Stimulated activated CD4-positive, alpha-beta T cell treated with anti-CD3 and anti-CD28 coated beads, Interleukin-1b, Interleukin-23, amount 100 ng/mL, for 24 hours (primary cell): ENCODE results near the gene TCERG1L.
"Not testable (repeated sequence)": the region's sequence is repeated elsewhere in the genome, so short reads cannot be mapped to it uniquely, and the experiment has no call there.

Experiments used
- DNase-seq, 4 experiments: peaks; one replicate each; pipeline ENCODE4 v3.0.0-alpha.2; 2020; ENCODE audit warnings: low read depth in 4 of 4, low spot score in 1 of 4

TCERG1L gene

DNA sequence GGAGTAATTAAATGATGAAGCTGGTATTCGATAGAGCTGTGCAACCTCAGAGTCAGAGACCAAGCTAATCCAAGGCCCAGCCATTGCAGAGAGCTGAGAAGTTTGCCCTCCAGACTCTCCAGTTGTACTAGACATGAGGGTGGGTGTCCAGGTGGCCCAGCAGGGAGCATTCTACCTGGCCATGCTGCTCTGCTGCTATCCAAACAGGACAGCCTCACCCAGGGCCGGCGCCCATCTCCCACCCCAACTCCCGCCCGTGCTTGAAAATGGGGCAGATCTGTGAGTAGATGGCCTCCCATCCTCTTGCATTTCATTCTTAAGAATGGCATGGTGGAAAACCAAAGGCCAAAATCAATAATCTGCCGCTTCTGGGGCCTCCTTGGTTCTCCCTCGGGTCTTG lies 124.2 kb downstream of the TCERG1L start:
- no peak for DNase-seq

GRCh38 chr10:131186547-131187253 lies 124.8 kb downstream of the TCERG1L start:
- no peak for DNase-seq

GRCh38 chr10:131184503-131184902 lies 127.0 kb downstream of the TCERG1L start:
- no peak for DNase-seq

GRCh38 chr10:131183546-131184045 lies 127.9 kb downstream of the TCERG1L start:
- DNase-seq, result no peak

DNA sequence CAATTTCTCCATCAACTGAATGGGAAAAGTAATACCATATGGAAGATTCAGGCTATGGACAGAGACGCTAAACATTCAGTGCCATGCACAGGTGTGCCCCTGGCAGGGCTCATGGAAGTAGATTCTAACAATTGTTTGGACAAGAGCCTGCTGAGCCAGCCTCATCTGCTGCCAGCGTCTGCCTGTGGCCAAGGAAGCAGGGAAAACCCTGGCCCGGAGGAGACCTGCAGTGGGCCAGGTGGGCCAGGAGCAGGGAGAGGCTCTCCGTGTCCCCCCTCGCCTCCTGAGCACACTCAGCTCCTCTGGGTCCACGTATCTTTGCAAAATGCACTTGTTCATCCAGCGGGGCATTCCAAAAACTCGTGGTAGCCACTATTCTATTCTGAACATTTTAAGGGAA lies 130.1 kb downstream of the TCERG1L start:
- DNase-seq, result no peak

DNA sequence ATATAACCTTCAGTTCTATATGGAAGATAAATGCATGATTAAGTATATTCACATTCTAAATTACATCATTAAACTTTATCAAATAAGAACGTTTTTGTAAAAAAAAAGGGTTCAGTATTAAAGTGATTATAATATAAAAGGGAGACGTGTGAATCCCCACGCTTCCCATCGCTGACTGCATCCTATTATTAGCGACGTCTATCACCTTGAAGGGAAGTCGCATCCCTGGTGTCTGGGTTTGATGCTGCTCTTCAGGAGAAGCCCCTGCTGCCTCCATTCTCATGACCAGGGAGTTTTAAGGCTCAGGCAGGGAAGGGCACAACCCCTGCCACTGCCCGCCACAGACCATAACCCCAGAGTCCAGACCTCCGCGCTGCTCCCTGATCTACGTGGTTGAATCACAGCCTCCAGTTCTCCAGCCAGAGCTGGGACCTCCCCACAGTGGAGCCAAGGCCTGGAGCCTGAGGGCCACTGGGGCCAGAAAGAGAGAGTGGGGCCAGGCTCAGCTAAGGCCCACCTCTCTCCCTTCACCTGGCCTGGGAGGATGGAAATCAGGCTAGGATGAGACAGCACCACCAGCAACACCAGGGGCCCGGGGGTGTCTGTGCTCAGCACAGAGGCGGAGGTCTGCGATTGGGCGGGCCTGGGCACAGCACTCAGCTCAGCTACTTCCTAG lies 130.6 kb downstream of the TCERG1L start:
- DNase-seq, result no peak

GRCh38 chr10:131180086-131180485 lies 131.4 kb downstream of the TCERG1L start:
- DNase-seq, result no peak

- no peak for DNase-seq
Measured at GRCh38 chr10:131179361-131179760, 132.2 kb downstream of the TCERG1L start.

GRCh38 chr10:131178521-131179331 lies 132.8 kb downstream of the TCERG1L start:
- DNase-seq, result no peak

- no peak for DNase-seq
Measured at GRCh38 chr10:131177431-131178327, 133.8 kb downstream of the TCERG1L start.

- DNase-seq, result no peak
Measured at GRCh38 chr10:131176907-131177306, 134.6 kb downstream of the TCERG1L start.

DNA sequence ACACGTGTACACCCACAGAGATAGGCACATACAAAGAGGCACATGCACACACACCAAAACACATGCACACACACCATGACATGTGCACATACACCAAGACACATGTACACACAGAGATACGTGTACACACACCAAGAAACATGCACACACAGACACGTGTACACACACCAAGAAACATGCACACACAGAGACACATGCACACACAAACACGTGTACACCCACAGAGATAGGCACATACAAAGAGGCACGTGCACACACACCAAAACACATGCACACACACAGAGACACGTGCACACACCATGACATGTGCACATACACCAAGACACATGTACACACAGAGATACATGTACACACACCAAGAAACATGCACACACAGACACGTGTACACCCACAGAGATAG lies 135.2 kb downstream of the TCERG1L start:
- not testable (repeated sequence) for DNase-seq

DNA sequence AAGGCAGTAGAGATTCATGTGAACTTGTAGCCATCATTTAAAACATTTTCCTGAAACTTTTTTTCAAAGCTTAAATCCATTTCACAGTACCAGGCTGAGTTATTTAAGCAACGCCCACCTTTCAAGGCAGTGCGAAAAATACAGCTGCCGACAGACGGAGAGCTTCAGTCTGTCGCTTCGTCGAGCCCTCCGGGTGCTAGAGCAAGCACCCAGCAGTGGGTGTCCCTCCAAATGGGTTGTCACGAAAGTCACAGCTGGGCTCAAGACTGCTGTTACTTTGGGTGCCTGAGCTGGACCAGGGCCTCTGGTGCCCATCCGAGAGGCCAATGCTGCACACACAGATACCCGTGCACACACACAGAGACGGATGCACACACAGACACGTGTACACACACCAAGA lies 135.6 kb downstream of the TCERG1L start:
- DNase-seq, result no peak

DNA sequence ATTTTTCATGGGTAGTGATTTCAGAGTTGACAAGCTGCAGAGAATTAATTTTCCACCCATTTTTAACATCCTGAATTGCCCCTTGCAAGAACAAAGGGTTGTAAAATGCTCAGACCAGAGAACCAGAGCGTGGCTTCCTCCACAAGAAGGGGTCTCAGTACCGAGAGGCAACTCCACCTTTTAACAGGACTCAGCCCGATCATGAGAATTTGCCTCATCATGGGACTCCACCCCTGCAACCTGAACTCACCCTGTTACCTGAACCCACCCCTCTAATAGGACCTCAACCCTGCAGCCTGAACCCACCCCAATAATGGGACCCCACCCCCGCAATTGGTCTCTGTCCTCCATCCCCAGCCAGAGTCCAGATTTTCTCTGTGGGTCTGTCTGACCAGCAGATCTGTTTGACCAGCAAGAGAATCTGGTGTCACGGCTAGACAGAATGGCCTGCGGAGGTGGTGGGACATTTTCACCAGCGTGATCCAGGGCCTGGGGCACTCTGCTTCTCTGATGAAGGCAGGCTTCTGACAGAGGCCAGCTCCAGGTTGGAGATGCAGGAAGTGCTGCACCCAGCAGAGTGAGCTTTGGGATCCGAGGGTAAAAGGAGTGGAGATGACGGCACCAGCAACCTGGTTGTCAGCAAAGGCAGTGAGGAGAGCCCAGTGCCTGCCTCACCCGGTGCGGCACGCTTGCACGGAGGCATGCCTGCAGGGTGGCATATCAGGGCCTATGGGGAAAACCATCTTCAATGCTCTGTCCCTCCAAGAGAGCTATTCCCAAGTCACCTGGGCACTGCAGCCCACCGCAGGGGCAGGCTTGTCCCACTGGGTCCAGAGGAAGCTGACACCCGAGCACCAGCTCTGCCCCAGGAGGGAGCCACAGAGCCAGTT lies 136.6 kb downstream of the TCERG1L start:
- DNase-seq, result no peak

- no peak for DNase-seq
Measured at GRCh38 chr10:131174211-131174565, 137.3 kb downstream of the TCERG1L start.

DNA sequence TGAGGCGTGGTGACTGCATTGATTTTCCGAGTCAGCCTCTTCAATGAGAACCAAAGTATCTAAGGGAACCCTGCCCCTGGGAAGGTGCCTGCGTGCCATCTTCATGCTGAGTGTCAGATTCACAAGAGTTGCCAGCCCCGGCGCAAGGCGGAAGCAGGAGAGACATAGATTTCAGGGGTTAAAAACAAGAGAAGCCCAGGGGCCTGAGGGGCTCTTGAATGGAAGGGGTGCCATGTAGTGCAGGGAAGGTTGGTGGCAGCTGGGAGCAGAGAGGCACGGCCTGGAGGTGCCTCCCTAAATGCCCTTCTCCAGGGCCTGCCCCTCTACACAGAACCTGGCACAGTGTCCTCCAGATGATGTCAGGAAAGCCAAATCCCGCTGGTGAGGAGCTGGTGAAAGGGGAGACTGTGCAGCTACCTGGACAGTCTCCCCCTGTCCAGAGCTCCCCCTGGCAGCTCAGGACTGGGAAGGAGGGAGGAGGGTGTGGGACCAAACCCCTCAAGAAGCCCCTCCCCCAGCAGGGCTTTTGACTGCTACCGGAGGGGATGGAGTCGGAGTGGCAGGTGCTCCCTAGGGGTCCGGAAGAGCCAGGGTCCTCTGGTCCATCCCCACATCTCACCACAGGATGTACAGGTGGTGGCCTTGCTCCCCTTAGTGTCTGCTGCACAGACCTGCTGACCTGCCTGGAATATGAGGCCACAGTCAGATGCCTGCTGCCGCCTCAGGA lies 137.9 kb downstream of the TCERG1L start:
- DNase-seq, result no peak

DNA sequence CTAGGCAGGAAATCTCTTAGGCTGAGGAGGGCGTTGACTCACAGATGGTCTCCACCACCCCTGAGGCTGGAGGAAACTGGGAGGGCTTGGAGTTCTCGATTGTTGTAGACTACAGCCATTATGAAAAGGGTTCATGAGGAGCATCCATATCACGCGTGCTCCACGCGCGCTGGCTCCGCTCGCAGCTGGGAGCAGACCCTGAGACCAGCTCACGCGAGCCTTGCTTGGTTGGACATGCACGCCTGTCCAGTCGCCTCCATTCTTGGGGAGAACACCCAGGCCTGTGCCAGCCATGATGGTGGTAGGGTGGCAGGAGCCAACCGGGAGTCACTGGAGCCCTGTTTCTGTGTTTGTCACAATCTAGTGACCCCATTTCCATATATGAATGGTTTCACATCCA lies 139.1 kb downstream of the TCERG1L start:
- no peak for DNase-seq

DNA sequence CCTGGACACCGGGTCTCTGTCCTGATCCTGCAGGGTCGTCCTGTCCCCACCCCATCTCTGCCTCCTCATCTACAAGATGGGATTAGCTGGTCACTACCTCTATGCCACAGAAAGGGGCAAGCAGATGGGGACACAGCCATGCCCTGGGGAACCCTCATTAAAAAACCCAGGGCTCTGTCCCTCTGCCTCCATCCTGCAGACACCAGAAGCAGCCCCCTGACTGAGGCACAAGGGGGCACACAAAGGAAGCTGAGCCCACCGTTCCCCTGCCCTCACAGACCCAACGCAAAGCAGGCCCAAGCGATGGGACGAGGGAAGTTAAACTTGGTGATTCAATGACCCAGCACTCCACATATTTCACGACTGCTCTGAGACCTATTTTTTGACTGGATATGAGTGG lies 142.4 kb downstream of the TCERG1L start:
- DNase-seq, result no peak

DNA sequence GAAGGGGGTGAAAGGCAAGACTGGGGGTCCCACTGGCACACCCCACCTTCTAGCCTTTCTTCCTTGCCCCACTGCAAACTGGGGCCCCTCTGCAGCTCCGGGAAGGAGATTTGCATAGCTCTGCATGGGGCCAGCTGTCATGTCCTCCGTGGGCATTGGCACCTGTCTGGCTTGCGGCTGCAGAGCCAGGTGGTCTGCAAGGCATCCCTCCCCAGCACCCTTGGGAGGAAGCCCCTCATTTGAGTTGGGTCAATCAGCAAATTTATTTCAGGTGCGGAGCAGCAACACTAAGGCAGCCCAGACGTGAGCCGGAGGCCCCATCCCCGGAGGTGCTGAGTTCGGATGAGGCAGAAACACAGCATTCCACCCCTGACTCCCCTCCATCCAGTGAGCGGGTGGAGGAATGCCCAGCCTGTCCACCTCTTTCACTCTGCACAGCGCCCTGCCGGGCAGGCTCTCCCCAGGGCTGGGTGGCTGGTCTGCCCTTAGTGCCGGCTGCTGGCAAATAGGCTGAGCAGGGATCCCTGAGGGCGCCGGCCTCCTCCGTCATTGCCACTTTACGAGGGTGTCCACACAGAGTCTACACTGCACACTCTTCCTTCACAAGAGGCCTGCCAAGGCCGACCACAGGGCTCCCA lies 143.2 kb downstream of the TCERG1L start:
- DNase-seq, result no peak
